K562 (cell line): ENCODE measurements around the gene POMZP3. TPM values are rescaled to one million over a fixed set of nuclear protein-coding genes. Genes with fewer than 3 reads are reported as not detected.
A peak's percentile ranks its signal among the peaks of the same experiment; 100 is the strongest.
"Not testable (repeated sequence)": the region's sequence is repeated elsewhere in the genome, so short reads cannot be mapped to it uniquely, and the experiment has no call there.

Source experiments
- ATAC-seq: fragments of 200-7000 bp; cut with Tn5 transposase; 3 replicates; pipeline ENCODE4 v1.9.1; 2020; ENCODE audit warnings: moderate library complexity
- BruUV-seq: library from RNA; stranded (reverse); fragments of 400-500 nt; replicated peaks from 2 replicates; lab custom pipeline; 2021; lab: Mats Ljungman, UMichigan
- CTCF ChIA-PET: fragments of 300-600 bp; formaldehyde crosslinking; extraction: SDS; loops from one replicate; lab custom pipeline; 2021; ENCODE audit warnings: low intra/inter-chr PET ratio; lab: Yijun Ruan, JAX
- POLR2A ChIA-PET: fragments of 300-600, 350-650 bp; sonication (Branson Sonifier 250); formaldehyde crosslinking; extraction: SDS; loops from one replicate; lab custom pipeline; 2021; ENCODE audit warnings: antibody characterized with exemption, inconsistent platforms; lab: Yijun Ruan, JAX
- DNase-seq, 4 experiments: peaks; one replicate each; pipeline versions ENCODE4 v3.0.0 to v3.0.0-alpha.2; 2011 to 2018; ENCODE audit warnings: low spot score in 3 of 4, mixed read lengths in 3 of 4; ENCODE audit errors: extremely low read depth in 1 of 4
- FAIRE-seq: peaks from 2 replicates; lab custom pipeline; 2011; peaks lifted over from hg19 to GRCh38; lab: Jason Lieb, UNC
- H2AFZ ChIP-seq: 2 replicates; pipeline ENCODE4 v1.6.0; 2011; ENCODE audit warnings: low read depth, low read length, control low read depth, inconsistent platforms
- H3K27ac ChIP-seq: fragments of 200-600 bp; 3 replicates; pipeline ENCODE4 v1.8.0; 2011; ENCODE audit warnings: low read depth, mild to moderate bottlenecking, control low read depth, inconsistent platforms, low read length, moderate library complexity, mixed read lengths; ENCODE audit errors: extremely low read depth
- H3K27me3 ChIP-seq, 2 experiments: fragments of 300-600 bp in 1 of 2; 2 replicates in 1 of 2; 3 replicates in 1 of 2; pipeline versions ENCODE4 v1.6.0 to v1.8.0; 2011; ENCODE audit warnings: inconsistent platforms in 2 of 2, low read length in 2 of 2, mild to moderate bottlenecking in 1 of 2, mixed read lengths in 1 of 2, moderate library complexity in 1 of 2; ENCODE audit not compliant: control insufficient read depth in 2 of 2, insufficient read depth in 2 of 2
- H3K36me3 ChIP-seq: fragments of 300-600 bp; 3 replicates; pipeline ENCODE4 v1.8.0; 2011; ENCODE audit warnings: mild to moderate bottlenecking, low read length, inconsistent platforms; ENCODE audit not compliant: control insufficient read depth, insufficient read depth
- H3K4me1 ChIP-seq, 2 experiments: fragments of 200-600 bp in 1 of 2; replicated peaks in 1 of 2; 2 replicates in 1 of 2; 3 replicates in 1 of 2; pipeline versions ENCODE4 v1.5.1 to v1.8.0; 2011; ENCODE audit warnings: inconsistent platforms in 2 of 2, low read length in 2 of 2, mild to moderate bottlenecking in 1 of 2, mixed read lengths in 1 of 2, moderate library complexity in 1 of 2; ENCODE audit not compliant: control insufficient read depth in 2 of 2, insufficient read depth in 2 of 2
- H3K4me2 ChIP-seq: 2 replicates; pipeline ENCODE4 v1.6.1; 2011; ENCODE audit warnings: low read length, control low read depth, inconsistent platforms, mixed read lengths; ENCODE audit not compliant: insufficient read depth
- H3K4me3 ChIP-seq: fragments of 200-600 bp; sonication (generic), shearing (Covaris generic); 2 replicates; pipeline ENCODE4 v1.5.1; 2016; ENCODE audit warnings: control low read depth, inconsistent platforms
- H3K79me2 ChIP-seq: fragments of 200-600 bp; 3 replicates; pipeline ENCODE4 v1.8.0; 2011; ENCODE audit warnings: low read length, inconsistent platforms; ENCODE audit not compliant: control insufficient read depth, insufficient read depth
- H3K9ac ChIP-seq, 2 experiments: 2 replicates each; pipeline versions ENCODE4 v1.6.0 to v1.6.1; 2011; ENCODE audit warnings: low read depth in 2 of 2, low read length in 2 of 2, control low read depth in 1 of 2, inconsistent platforms in 1 of 2, mild to moderate bottlenecking in 1 of 2, mixed read lengths in 1 of 2; ENCODE audit not compliant: insufficient read depth in 1 of 2
- H3K9me1 ChIP-seq: one replicate; pipeline ENCODE4 v1.6.0; 2011; ENCODE audit warnings: inconsistent platforms, mild to moderate bottlenecking, low read length, moderate library complexity; ENCODE audit not compliant: control insufficient read depth, insufficient read depth
- H3K9me3 ChIP-seq: replicated peaks from 2 replicates; pipeline ENCODE4 v1.5.1; 2011; ENCODE audit warnings: low read depth, low read length, inconsistent platforms; ENCODE audit not compliant: control insufficient read depth, insufficient read depth
- H4K20me1 ChIP-seq: replicated peaks from 2 replicates; pipeline ENCODE4 v1.6.1; 2011; ENCODE audit warnings: low read length, inconsistent platforms, mixed read lengths; ENCODE audit not compliant: control insufficient read depth, insufficient read depth
- RBM25 ChIP-seq: fragments of 200-400 bp; formaldehyde crosslinking; IDR thresholded peaks from 2 replicates; pipeline ENCODE4 v1.6.1; 2018; ENCODE audit warnings: low read length, low read depth, moderate library complexity; ENCODE audit not compliant: severe bottlenecking
- ZNF121 ChIP-seq: sonication (generic); formaldehyde crosslinking; conservative IDR thresholded peaks from 2 replicates; pipeline ENCODE4 v1.8.0; 2022; ENCODE audit warnings: missing genetic modification reagents
- ZNF354B ChIP-seq: fragments of 250-450 bp; sonication (Bioruptor Pico); IDR thresholded peaks from 2 replicates; pipeline ENCODE4 v1.4.0; 2020
- ZNF507 ChIP-seq: conservative IDR thresholded peaks from 2 replicates; pipeline ENCODE4 v1.6.1; 2017; ENCODE audit warnings: missing genetic modification characterization, missing compliant biosample characterization
- WGBS: fragments of 100-300 bp; shearing (Covaris generic); methylation state at CpG from one replicate; pipeline ENCODE4 v1.1.6; 2016; ENCODE audit warnings: low coverage, mixed read lengths; ENCODE audit not compliant: insufficient coverage; ENCODE audit errors: missing lambda C conversion rate; 5-methylcytosine and 5-hydroxymethylcytosine counted together
- in situ Hi-C: fragments of 300-500 bp; cut with MboI; formaldehyde crosslinking; loops from 4 replicates; pipeline ENCODE4 v1.15.0; 2018; ENCODE audit warnings: inconsistent platforms, mixed read lengths
- intact Hi-C: fragments of 100-400 bp; cut with micrococcal nuclease; formaldehyde crosslinking; loops from 2 replicates; pipeline ENCODE4 v1.14.2; 2022
- polyA plus RNA-seq, 8 experiments: library from polyadenylated mRNA; depleted of rRNA in 4 of 8; stranded (reverse) in 5 of 8; unstranded in 3 of 8; fragments of >200 nt; fragmentation: Nextera tagmentation in 2 of 8; fragmentation: Illumina TruSeq in 1 of 8; extraction: Ambion mirVana in 2 of 8; extraction: Trizol in 1 of 8; gene quantifications; 2 replicates each; pipeline versions ENCODE4 v1.2.1 to v1.2.3, GENCODE V29; 2011 to 2014; ENCODE audit warnings: inconsistent platforms in 1 of 8, missing spikeins in 1 of 8
- total RNA-seq, 7 experiments: library from RNA; depleted of rRNA in 6 of 7; stranded (reverse); fragments of >200 nt in 6 of 7; fragmentation: Illumina TruSeq in 2 of 7; extraction: Trizol in 2 of 7; gene quantifications; 2 replicates each; pipeline versions ENCODE4 v1.2.1 to v1.2.3, GENCODE V29; 2011 to 2021; ENCODE audit warnings: low replicate concordance in 1 of 7

The POMZP3 gene
- total and polyA plus RNA-seq, 9 of the 15 experiments (the other 6 are each of a cell fraction or from before 2014, with no cell fraction given): 2.3 to 15.8 (median 4.0) TPM

DNA sequence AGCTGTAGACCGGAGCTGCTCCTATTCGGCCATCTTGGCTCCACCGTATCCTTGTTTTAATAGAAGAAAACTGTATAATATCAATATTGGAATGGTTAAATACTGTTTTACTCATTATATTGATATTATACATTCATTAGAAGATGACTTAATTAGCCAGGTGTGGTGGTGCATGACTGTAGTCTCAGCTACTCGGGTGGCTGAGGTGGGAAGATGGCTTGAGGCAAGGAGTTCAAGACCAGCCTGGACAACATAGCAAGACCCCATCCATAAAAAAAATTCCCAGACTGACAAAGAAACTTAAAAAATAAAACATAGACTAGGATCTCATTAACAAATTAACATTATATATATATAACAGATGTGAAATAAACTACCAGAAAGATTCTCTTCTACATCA is 59.8 kb downstream of the POMZP3 start:
- H2AFZ ChIP-seq, DNase-seq, H3K4me1 ChIP-seq, FAIRE-seq, H3K9me1 ChIP-seq, H3K4me3 ChIP-seq, H3K27me3 ChIP-seq, H3K9me3 ChIP-seq, intact Hi-C loops, CTCF ChIA-PET, H3K9ac ChIP-seq, in situ Hi-C loops, POLR2A ChIA-PET, H3K27ac ChIP-seq, H3K4me2 ChIP-seq, ATAC-seq, BruUV-seq, H4K20me1 ChIP-seq: not testable (repeated sequence)
- peaks cover 32% of the 10 kb centered on the region for H3K79me2 ChIP-seq
- TF ChIP-seq ZNF121 (CRISPR knock-in tag) (peak; percentile 76), RBM25 (peak; percentile 27)
- 88% methylated on average over 1 of the region's 4 CpGs for WGBS
- peaks cover 14% of the 10 kb centered on the region; the same call in 2 of the 3 replicates for H3K36me3 ChIP-seq

DNA sequence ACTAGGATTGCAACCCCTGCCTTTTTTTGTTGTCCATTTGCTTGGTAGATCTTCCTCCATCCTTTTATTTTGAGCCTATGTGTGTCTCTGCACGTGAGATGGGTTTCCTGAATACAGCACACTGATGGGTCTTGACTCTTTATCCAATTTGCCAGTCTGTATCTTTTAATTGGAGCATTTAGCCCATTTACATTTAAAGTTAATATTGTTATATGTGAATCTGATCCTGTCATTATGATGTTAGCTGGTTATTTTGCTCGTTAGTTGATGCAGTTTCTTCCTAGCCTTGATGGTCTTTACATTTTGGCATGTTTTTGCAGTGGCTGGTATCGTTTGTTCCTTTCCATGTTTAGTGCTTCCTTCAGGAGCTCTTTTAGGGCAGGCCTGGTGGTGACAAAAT is 62.1 kb downstream of the POMZP3 start:
- DNase-seq, H3K9ac ChIP-seq, H3K36me3 ChIP-seq, H3K4me2 ChIP-seq, H3K27me3 ChIP-seq, H3K9me1 ChIP-seq, ATAC-seq, intact Hi-C loops, in situ Hi-C loops, H2AFZ ChIP-seq, POLR2A ChIA-PET, FAIRE-seq, H4K20me1 ChIP-seq, CTCF ChIA-PET, H3K4me1 ChIP-seq, H3K4me3 ChIP-seq, H3K27ac ChIP-seq, H3K9me3 ChIP-seq: not testable (repeated sequence)
- peaks cover 44% of the 10 kb centered on the region for H3K79me2 ChIP-seq
- WGBS: 83% methylated on average over 2 of the region's 3 CpGs
- TF ChIP-seq ZNF507 (peak; percentile 93), ZNF354B (0 out of 2 replicates have a peak, but pooled peaks have one; percentile 46)
- BruUV-seq: TSS peak; percentile 5
